Measurements from ENCODE around the gene KCNK4. TPM values are rescaled to one million over a fixed set of nuclear protein-coding genes. Genes with fewer than 3 reads are reported as not detected.

Gene KCNK4
- total RNA-seq, 2 donors from 2014 or later, result not detected

DNA sequence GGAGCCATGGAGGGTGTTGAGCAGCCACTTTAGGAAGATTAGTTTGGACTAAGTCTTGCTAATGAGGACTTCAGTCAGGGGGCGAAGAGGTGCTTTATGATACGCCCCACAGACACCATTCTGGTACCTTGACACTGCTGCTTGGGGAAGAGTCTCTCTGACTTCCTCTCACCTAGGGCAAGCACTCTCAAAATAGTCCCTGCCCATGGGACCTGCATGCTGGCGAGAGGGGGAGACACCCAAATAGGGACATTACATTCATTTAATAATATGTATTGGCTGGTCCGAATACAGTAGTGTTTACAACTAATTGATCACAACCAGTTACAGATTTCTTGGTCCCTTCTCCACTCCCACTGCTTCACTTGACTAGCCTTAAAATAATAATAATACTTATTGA is 4.7 kb downstream of the KCNK4 start:
- peaks cover 0 to 38% of the 10 kb centered on the region in 2 donors for H3K4me1 ChIP-seq
- DNase-seq (ENCODE audit: low spot score), result no peak
- no peak overlapping the region for H3K27ac ChIP-seq
- H3K36me3 ChIP-seq, result no peaks in the 10 kb centered on the region
- no peaks in the 10 kb centered on the region for H3K9me3 ChIP-seq
- peaks cover 20 to 35% of the 10 kb centered on the region in 2 donors for H3K27me3 ChIP-seq
- TF ChIP-seq CTCF (IDR thresholded peaks at IDR 0.05), result no peak
- no peak overlapping the region for H3K4me3 ChIP-seq

GRCh38 chr11:64296236-64296635 is 5.1 kb downstream of the KCNK4 start:
- Histone ChIP-seq H3K27me3 (peaks cover 16 to 35% of the 10 kb centered on the region in 2 donors), H3K4me3 (no peak overlapping the region), H3K36me3 (no peaks in the 10 kb centered on the region), H3K27ac (no peak overlapping the region), H3K9me3 (no peaks in the 10 kb centered on the region), H3K4me1 (peaks cover 0 to 39% of the 10 kb centered on the region in 2 donors)
- TF ChIP-seq CTCF (IDR thresholded peaks at IDR 0.05), result no peak
- no peak for DNase-seq (ENCODE audit: low spot score)

DNA sequence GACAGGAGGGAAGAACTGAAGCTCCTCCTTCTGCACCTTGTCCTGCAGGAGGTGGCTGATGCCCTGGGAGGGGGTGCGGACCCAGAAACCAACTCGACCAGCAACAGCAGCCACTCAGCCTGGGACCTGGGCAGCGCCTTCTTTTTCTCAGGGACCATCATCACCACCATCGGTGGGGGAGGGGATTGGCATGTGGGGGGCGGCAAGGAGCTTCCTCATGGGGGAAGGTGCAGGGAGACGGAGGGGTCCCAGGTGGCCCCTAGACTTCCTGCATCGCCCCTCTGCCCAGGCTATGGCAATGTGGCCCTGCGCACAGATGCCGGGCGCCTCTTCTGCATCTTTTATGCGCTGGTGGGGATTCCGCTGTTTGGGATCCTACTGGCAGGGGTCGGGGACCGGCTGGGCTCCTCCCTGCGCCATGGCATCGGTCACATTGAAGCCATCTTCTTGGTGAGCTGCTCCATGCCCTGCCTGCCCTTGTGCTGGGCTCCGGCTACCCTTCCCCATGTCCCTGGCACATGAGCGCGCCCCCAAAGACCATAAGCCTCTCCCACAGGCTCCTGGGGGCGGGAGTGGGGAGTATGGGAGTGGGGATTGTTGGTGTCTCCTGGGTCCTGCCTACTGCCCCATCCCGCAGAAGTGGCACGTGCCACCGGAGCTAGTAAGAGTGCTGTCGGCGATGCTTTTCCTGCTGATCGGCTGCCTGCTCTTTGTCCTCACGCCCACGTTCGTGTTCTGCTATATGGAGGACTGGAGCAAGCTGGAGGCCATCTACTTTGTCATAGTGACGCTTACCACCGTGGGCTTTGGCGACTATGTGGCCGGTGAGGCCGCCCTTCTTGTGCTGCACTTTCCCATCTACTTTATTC is 6.0 kb downstream of the KCNK4 start:
- Histone ChIP-seq H3K27me3 (peaks cover 19 to 28% of the 10 kb centered on the region in 2 donors), H3K27ac (no peak overlapping the region), H3K4me3 (no peak overlapping the region), H3K9me3 (no peaks in the 10 kb centered on the region), H3K36me3 (no peaks in the 10 kb centered on the region), H3K4me1 (peaks cover 0 to 31% of the 10 kb centered on the region in 2 donors)
- TF ChIP-seq CTCF (IDR thresholded peaks at IDR 0.05), result no peak
- DNase-seq (ENCODE audit: low spot score), result no peak

DNA sequence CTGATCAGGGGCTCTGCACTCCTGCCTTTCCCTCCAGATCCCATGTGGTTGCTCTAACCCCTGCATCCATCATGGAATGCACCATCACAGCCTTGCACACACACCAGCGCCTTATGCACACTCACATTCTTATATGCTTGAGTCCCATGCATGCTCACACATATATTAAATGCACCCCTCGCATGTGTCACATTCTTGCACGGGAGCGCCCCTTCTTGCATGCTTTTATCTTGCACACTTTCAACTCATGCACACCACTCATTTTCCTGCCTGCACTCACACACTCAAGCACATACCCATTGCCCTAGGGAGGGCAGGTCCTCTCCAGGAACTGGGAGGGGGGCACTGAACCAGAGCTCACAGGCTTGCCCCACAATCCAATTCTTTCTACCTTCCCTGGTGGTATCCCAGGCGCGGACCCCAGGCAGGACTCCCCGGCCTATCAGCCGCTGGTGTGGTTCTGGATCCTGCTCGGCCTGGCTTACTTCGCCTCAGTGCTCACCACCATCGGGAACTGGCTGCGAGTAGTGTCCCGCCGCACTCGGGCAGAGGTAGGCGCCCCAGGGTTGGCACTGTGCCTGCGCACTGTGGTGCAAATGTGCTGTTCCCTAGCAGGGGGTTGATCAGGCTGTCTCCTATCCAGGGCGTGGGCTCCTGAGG is 6.7 kb downstream of the KCNK4 start:
- Histone ChIP-seq H3K9me3 (no peaks in the 10 kb centered on the region), H3K27ac (no peak overlapping the region), H3K36me3 (no peaks in the 10 kb centered on the region), H3K4me3 (no peak overlapping the region), H3K27me3 (peaks cover 15 to 20% of the 10 kb centered on the region in 2 donors), H3K4me1 (peaks cover 0 to 23% of the 10 kb centered on the region in 2 donors)
- TF ChIP-seq CTCF (IDR thresholded peaks at IDR 0.05), result no peak
- DNase-seq (ENCODE audit: low spot score), result no peak

DNA sequence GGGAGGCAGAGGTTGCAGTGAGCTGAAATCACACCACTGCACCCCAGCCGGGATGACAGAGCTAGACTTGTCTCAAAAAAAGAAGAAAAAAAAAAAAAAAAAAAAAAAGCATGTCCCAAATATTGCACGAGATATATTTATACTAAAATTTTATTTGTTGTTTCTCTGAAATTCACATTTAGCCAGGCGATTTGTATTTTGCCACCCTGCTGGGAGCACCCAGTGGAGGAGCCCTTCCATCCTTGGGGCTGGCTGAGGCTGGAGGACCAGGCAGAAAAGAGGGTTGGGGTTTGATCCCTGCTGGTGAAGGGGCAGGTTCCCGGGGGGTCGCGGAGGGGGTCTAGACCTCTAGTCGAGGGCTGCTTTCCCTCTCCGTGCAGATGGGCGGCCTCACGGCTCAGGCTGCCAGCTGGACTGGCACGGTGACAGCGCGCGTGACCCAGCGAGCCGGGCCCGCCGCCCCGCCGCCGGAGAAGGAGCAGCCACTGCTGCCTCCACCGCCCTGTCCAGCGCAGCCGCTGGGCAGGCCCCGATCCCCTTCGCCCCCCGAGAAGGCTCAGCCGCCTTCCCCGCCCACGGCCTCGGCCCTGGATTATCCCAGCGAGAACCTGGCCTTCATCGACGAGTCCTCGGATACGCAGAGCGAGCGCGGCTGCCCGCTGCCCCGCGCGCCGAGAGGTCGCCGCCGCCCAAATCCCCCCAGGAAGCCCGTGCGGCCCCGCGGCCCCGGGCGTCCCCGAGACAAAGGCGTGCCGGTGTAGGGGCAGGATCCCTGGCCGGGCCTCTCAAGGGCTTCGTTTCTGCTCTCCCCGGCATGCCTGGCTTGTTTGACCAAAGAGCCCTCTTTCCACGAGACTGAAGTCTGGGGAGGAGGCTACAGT is 8.1 kb downstream of the KCNK4 start:
- H3K4me1 ChIP-seq, result peaks cover 0 to 28% of the 10 kb centered on the region in 2 donors
- peak overlapping the region; percentile 22 to 56 for H3K4me3 ChIP-seq
- DNase-seq (ENCODE audit: low spot score), result no peak
- H3K27ac ChIP-seq, result peak overlapping the region; percentile 38 to 69
- no peaks in the 10 kb centered on the region for H3K36me3 ChIP-seq
- peaks cover 15 to 16% of the 10 kb centered on the region in 2 donors for H3K27me3 ChIP-seq
- peak in 1 of 2 donors; percentile 43 for TF ChIP-seq CTCF (IDR thresholded peaks at IDR 0.05)
- no peaks in the 10 kb centered on the region for H3K9me3 ChIP-seq
